Kidney capillary endothelial cell (primary cell): ENCODE measurements around the gene ARHGEF37.
"Not testable (repeated sequence)": the region's sequence is repeated elsewhere in the genome, so short reads cannot be mapped to it uniquely, and the experiment has no call there.

Experiments
- DNase-seq: peaks from one replicate; pipeline ENCODE4 v3.0.0-alpha.2; 2018; ENCODE audit warnings: low spot score

Gene ARHGEF37

GRCh38 chr5:149647334-149647733 lies 66.0 kb downstream of the ARHGEF37 start:
- no peak for DNase-seq

DNA sequence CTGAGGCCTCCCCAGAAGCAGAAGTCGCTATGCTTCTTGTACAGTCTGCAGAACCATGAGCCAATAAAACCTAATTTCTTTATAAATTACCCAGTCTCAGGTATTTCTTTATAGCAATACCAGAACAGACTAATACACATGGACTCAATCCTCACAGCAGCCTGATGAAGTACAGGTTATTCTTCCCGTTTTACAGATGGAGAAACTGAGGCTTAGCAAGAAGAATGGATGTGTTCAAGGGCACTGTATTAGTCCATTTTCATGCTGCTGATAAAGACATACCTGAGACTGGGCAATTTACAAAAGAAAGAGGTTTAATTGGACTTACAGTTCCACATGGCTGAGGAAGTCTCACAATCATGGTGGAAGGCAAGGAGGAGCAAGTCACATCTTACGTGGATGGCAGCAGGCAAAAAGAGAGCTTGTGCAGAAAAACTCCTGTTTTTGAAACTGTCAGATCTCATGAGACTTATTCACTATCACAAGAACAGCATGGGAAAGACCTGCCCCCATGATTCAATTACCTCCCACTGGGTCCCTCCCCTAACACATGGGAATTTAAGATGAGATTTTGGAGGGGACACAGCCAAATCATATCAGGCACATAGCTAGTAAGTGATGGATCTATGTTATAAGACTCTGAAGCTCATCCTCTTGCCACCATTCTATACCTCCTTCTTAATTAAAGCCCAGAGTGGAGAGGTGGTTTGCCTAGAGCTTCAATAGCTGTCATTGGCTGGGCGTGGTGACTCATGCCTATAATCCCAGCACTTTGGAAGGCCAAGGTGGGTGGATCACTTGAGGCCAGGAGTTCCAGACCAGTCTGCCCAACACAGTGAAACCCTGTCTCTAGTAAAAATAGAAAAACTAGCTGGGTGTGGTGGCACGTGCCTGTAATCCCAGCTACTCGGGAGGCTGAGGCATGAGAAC lies 67.4 kb downstream of the ARHGEF37 start:
- not testable (repeated sequence) for DNase-seq

DNA sequence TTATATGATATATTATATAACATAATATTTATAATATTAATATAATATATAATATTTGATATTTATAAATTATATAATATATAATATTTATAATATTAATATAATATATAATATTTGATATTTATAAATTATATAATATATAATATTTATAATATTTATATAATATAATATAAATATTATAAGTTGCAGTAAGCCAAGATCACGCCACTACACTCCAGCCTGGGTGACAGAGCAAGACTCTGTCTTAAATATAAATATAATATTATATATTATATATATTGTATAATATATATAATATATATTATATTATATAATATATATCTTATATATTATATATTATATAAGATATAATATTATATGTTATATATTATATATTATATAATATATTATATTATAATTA lies 68.4 kb downstream of the ARHGEF37 start:
- DNase-seq = not testable (repeated sequence)

GRCh38 chr5:149651686-149652085 lies 70.4 kb downstream of the ARHGEF37 start:
- no peak for DNase-seq

- no peak for DNase-seq
These were observed 71.4 kb downstream of the ARHGEF37 start for GRCh38 chr5:149652697-149653096.

GRCh38 chr5:149654231-149654630 lies 72.9 kb downstream of the ARHGEF37 start:
- no peak for DNase-seq

GRCh38 chr5:149654883-149655505 lies 73.7 kb downstream of the ARHGEF37 start:
- DNase-seq = no peak

GRCh38 chr5:149656576-149657182 lies 75.4 kb downstream of the ARHGEF37 start:
- DNase-seq = no peak

DNA sequence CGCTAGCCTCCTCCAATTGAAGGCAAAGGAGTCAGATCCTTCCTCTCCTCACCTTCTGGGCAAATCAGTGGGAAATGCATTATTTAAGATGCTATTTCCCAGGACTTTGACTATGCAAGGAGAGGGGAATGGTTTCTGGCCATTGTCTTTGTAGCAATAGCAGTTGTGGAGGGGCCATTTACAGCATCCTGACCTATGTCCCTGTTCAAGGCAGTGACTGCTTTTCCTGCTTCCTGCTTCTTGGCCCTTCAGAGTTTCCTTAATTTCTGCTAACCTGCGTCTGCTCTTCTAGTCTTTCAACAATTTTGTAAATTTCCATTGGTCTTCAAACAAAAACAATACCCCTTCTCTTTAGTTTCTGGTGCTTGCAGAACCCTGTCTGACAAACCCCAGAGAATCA lies 76.0 kb downstream of the ARHGEF37 start:
- DNase-seq = no peak

DNA sequence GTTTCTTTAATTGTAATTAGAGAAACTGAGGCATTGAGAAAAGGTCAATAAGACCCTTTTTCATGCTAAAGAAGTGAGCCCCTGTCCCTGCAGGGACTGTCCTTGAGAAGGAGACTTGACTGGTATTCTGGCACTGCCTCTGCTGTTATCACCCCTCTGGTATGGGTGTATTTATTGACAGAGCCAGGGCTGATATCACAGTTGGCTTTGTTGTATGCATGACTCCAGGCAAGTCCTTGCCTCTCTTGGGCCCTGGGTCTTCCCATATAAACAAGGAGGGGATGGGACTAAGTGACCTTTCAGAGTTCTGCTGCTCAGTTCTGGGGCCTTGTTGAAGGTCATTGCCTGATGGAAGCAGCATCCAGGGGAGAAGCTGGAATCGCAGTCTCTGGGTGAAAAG lies 77.0 kb downstream of the ARHGEF37 start:
- DNase-seq = no peak

- DNase-seq = no peak
These were observed 82.8 kb downstream of the ARHGEF37 start for GRCh38 chr5:149664083-149664482.

GRCh38 chr5:149664666-149665415 lies 83.5 kb downstream of the ARHGEF37 start:
- DNase-seq = no peak

GRCh38 chr5:149665416-149666175 lies 84.3 kb downstream of the ARHGEF37 start:
- no peak for DNase-seq

- DNase-seq = no peak
These were observed 85.0 kb downstream of the ARHGEF37 start for GRCh38 chr5:149666212-149666852.

- peak; percentile 38 for DNase-seq
These were observed 86.0 kb downstream of the ARHGEF37 start for GRCh38 chr5:149667084-149667828.

GRCh38 chr5:149667829-149668330 lies 86.6 kb downstream of the ARHGEF37 start:
- DNase-seq = no peak

DNA sequence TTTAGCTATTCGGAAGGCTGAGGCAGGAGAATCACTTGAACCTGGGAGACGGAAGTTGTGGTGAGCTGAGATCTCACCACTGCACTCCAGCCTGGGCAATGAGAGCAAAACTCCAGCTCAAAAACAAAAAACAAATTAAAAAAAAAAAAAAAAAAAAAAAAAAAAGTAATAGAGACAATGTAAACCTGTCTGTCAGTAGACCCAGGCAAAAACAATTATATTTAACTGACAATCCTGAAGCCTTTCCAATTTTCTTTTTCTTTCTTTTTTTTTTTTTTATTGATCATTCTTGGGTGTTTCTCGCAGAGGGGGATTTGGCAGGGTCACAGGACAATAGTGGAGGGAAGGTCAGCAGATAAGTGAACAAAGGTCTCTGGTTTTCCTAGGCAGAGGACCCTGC lies 88.0 kb downstream of the ARHGEF37 start:
- not testable (repeated sequence) for DNase-seq

GRCh38 chr5:149671544-149671943 lies 90.2 kb downstream of the ARHGEF37 start:
- DNase-seq = no peak

DNA sequence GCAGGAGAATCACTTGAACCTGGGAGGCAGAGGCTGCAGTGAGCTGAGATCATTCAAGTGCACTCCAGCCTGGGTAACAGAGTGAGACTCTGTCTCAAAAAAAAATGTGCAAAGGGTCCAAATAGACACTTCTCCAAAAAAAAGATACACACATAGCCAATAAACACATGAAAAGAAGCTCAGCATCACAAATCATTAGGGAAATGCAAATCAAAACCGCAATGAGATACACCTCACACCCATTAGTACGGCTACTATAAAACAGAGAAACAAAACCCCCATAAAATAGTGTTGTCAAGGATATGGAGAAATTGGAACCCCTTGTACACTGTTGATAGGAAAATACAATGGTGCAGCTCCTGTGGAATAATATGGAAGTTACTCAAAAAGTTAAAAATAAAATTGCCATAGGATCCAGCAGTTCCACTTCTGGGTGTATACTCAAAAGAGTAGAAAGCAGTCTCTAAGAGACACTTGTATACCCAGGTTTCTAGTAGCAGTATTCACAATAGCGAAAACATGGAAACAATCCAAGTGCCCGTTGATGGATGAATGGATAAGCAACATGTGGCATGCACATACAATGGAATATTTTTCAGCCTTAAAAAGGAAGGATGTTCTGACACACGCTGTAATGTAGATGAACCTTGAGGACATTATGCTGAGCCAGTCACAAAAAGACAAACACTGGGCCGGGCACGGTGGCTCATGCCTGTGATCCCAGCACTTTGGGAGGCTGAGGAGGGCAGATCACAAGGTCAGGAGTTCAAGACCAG lies 91.6 kb downstream of the ARHGEF37 start:
- DNase-seq = peak; percentile 21
